Esophagus muscularis mucosa (tissue), 4 donors: ENCODE measurements around the gene CAND1. TPM values are rescaled to one million over a fixed set of nuclear protein-coding genes. Genes with fewer than 3 reads are reported as not detected.

Source experiments
- DNase-seq: peaks from one replicate; pipeline ENCODE4 v3.0.0-alpha.2; 2017; ENCODE audit errors: extremely low spot score
- H3K27ac ChIP-seq, 4 donors: fragments of 200-600 bp; sonication (generic); replicated peaks in 1 of 4; 1 replicate in 3 of 4; 2 replicates in 1 of 4; pipeline ENCODE4 v1.5.1; 2016 to 2019; ENCODE audit warnings: mild to moderate bottlenecking in 1 of 4
- H3K27me3 ChIP-seq, 4 donors: fragments of 200-600 bp; sonication (generic); one replicate each; pipeline versions ENCODE4 v1.5.1 to v1.6.0; 2016 to 2019
- H3K36me3 ChIP-seq, 4 donors: fragments of 200-600 bp; sonication (generic); one replicate each; pipeline ENCODE4 v1.5.1; 2016 to 2019
- H3K4me1 ChIP-seq, 4 donors: fragments of 200-600 bp; sonication (generic); one replicate each; pipeline ENCODE4 v1.5.1; 2016 to 2019
- H3K4me3 ChIP-seq, 4 donors: fragments of 200-600 bp; sonication (generic); 1 replicate in 2 of 4; 2 replicates in 2 of 4; pipeline ENCODE4 v1.5.1; 2016 to 2019; ENCODE audit warnings: mild to moderate bottlenecking in 4 of 4, moderate library complexity in 1 of 4
- H3K9me3 ChIP-seq, 4 donors: fragments of 200-600 bp; sonication (generic); 1 replicate in 3 of 4; 2 replicates in 1 of 4; pipeline ENCODE4 v1.5.1; 2016 to 2019
- CTCF ChIP-seq, 3 experiments: fragments of 200-600 bp in 2 of 3; fragments of 450-650 bp in 1 of 3; sonication (generic) in 2 of 3; IDR thresholded peaks; one replicate each; pipeline ENCODE4 v1.5.1; 2017 to 2019; ENCODE audit warnings: antibody characterized with exemption in 3 of 3, mild to moderate bottlenecking in 2 of 3, moderate library complexity in 1 of 3
- EP300 ChIP-seq: sonication (generic); formaldehyde crosslinking; IDR thresholded peaks from one replicate; pipeline ENCODE4 v1.6.1; 2017; ENCODE audit warnings: antibody characterized with exemption
- POLR2A ChIP-seq: fragments of 450-650 bp; IDR thresholded peaks from one replicate; pipeline ENCODE4 v1.6.1; 2017; ENCODE audit warnings: antibody characterized with exemption, moderate library complexity, mild to moderate bottlenecking, low read depth
- POLR2AphosphoS5 ChIP-seq, 2 donors: sonication (generic); formaldehyde crosslinking; IDR thresholded peaks; one replicate each; pipeline ENCODE4 v1.6.1; 2017; ENCODE audit warnings: antibody characterized with exemption in 2 of 2
- WGBS: methylation state at CpG from one replicate; pipeline ENCODE4 v1.1.5; 2018; 5-methylcytosine and 5-hydroxymethylcytosine counted together
- intact Hi-C: fragments of 100-400 bp; cut with DNase I; formaldehyde crosslinking; loops from one replicate; pipeline ENCODE4 v1.15.1; 2023
- total RNA-seq, 4 donors: library from RNA; depleted of rRNA; stranded (reverse); fragments of >200 nt; gene quantifications; one replicate each; pipeline versions ENCODE4 v1.1.0 to v1.2.1, GENCODE V29; 2016

Gene CAND1
- total RNA-seq, 4 donors from 2014 or later = 56.8 to 85.3 (median 75.7) TPM

- peak overlapping the region in 3 of 4 donors; percentile 5 to 21 (median 6) for H3K27ac ChIP-seq
- H3K4me1 ChIP-seq = peaks cover 41 to 89% (median 79%) of the 10 kb centered on the region in 4 donors
- 28% methylated on average over 3 of the region's 3 CpGs for WGBS
These were observed 5.0 kb downstream of the CAND1 start for GRCh38 chr12:67274186-67274585.

GRCh38 chr12:67275380-67275913 lies 6.3 kb downstream of the CAND1 start:
- H3K4me1 ChIP-seq = peaks cover 41 to 99% (median 91%) of the 10 kb centered on the region in 4 donors
- WGBS = 86% methylated on average over 6 of the region's 6 CpGs
- H3K27ac ChIP-seq = peak overlapping the region in 2 of 4 donors; percentile 4 to 21
- no peaks in the 10 kb centered on the region for H3K9me3 ChIP-seq
- no peaks in the 10 kb centered on the region for H3K27me3 ChIP-seq
- no peak for DNase-seq
- no peak for TF ChIP-seq POLR2A
- intact Hi-C loops = loop anchor here (10.0 kb wide), 1 partner anchor 369 kb away; the partner anchor contains the start of gene DYRK2
- no peaks in the 10 kb centered on the region for H3K36me3 ChIP-seq
- H3K4me3 ChIP-seq = no peak overlapping the region

More at GRCh38 chr12:67274186-67274585, 5.0 kb downstream of the CAND1 start:
- intact Hi-C loops = loop anchor here (10.0 kb wide), 1 partner anchor 371 kb away; the partner anchor contains the start of gene DYRK2
- no peak for DNase-seq
- no peak for TF ChIP-seq POLR2A
- TF ChIP-seq POLR2AphosphoS5 (IDR thresholded peaks at IDR 0.05) = no peak
- no peak for TF ChIP-seq CTCF (IDR thresholded peaks at IDR 0.05)
- TF ChIP-seq EP300 = no peak
- Histone ChIP-seq H3K9me3 (no peaks in the 10 kb centered on the region), H3K36me3 (no peaks in the 10 kb centered on the region), H3K4me3 (no peak overlapping the region), H3K27me3 (no peaks in the 10 kb centered on the region)

- TF ChIP-seq EP300 (no peak), CTCF (IDR thresholded peaks at IDR 0.05) (no peak), POLR2A (no peak), POLR2AphosphoS5 (IDR thresholded peaks at IDR 0.05) (no peak)
- Histone ChIP-seq H3K9me3 (no peaks in the 10 kb centered on the region), H3K4me3 (no peak overlapping the region), H3K4me1 (peaks cover 33 to 99% (median 92%) of the 10 kb centered on the region in 4 donors), H3K27me3 (no peaks in the 10 kb centered on the region), H3K27ac (peak overlapping the region in 3 of 4 donors; percentile 18 to 24 (median 20)), H3K36me3 (no peaks in the 10 kb centered on the region)
- intact Hi-C loops = loop anchor here (10.0 kb wide), 1 partner anchor 368 kb away; the partner anchor contains the start of gene DYRK2
- WGBS = 65% methylated on average over 3 of the region's 3 CpGs
- no peak for DNase-seq
These were observed 7.3 kb downstream of the CAND1 start for GRCh38 chr12:67276421-67276820.

- no peak for DNase-seq
- peaks cover 0 to 17% (median 7%) of the 10 kb centered on the region in 4 donors for H3K36me3 ChIP-seq
- H3K27me3 ChIP-seq = no peaks in the 10 kb centered on the region
- TF ChIP-seq EP300 = no peak
- no peak for TF ChIP-seq POLR2AphosphoS5 (IDR thresholded peaks at IDR 0.05)
- no peak for TF ChIP-seq CTCF (IDR thresholded peaks at IDR 0.05)
- H3K4me3 ChIP-seq = no peak overlapping the region
- H3K27ac ChIP-seq = no peak overlapping the region
- peaks cover 9 to 73% (median 62%) of the 10 kb centered on the region in 4 donors for H3K4me1 ChIP-seq
- no peaks in the 10 kb centered on the region for H3K9me3 ChIP-seq
- 34% methylated on average over 1 of the region's 1 CpG for WGBS
- intact Hi-C loops = loop anchor here (10.0 kb wide), 1 partner anchor 365 kb away; the partner anchor contains the start of gene DYRK2
These were observed 10.5 kb downstream of the CAND1 start for GRCh38 chr12:67279637-67280036.

GRCh38 chr12:67280088-67280487 lies 10.9 kb downstream of the CAND1 start:
- Histone ChIP-seq H3K4me3 (no peak overlapping the region), H3K27ac (no peak overlapping the region), H3K27me3 (no peaks in the 10 kb centered on the region), H3K36me3 (peaks cover 0 to 18% (median 7%) of the 10 kb centered on the region in 4 donors), H3K4me1 (peaks cover 4 to 68% (median 58%) of the 10 kb centered on the region in 4 donors), H3K9me3 (no peaks in the 10 kb centered on the region)
- TF ChIP-seq POLR2AphosphoS5 (IDR thresholded peaks at IDR 0.05) (no peak), CTCF (IDR thresholded peaks at IDR 0.05) (no peak), POLR2A (no peak), EP300 (no peak)
- WGBS = 61% methylated on average over 4 of the region's 4 CpGs
- no peak for DNase-seq
- intact Hi-C loops = no loop called here
